Keratinocyte (primary cell): Measurements from ENCODE around the gene PRAME. TPM values are rescaled to one million over a fixed set of nuclear protein-coding genes. Genes with fewer than 3 reads are reported as not detected.
A peak's percentile ranks its signal among the peaks of the same experiment; 100 is the strongest.

Experiments
- DNase-seq: peaks from one replicate; pipeline ENCODE4 v3.0.0-alpha.2; 2011; ENCODE audit warnings: low read depth, missing footprints, low spot score
- FAIRE-seq: peaks from 2 replicates; lab custom pipeline; 2011; peaks lifted over from hg19 to GRCh38; lab: Jason Lieb, UNC
- H2AFZ ChIP-seq: 2 replicates; pipeline ENCODE4 v1.6.0; 2012; ENCODE audit warnings: low read length, control low read depth, inconsistent platforms; ENCODE audit not compliant: control insufficient read depth
- H3K27ac ChIP-seq: 2 replicates; pipeline ENCODE4 v1.5.1; 2011; ENCODE audit warnings: low read length; ENCODE audit not compliant: control insufficient read depth, insufficient read depth
- H3K27me3 ChIP-seq: 3 replicates; pipeline ENCODE4 v1.6.0; 2011; ENCODE audit warnings: low read length; ENCODE audit not compliant: control insufficient read depth, insufficient read depth; ENCODE audit errors: extremely low read depth
- H3K36me3 ChIP-seq, 2 experiments: 2 replicates in 1 of 2; 3 replicates in 1 of 2; pipeline ENCODE4 v1.5.1; 2011; ENCODE audit warnings: low read length in 2 of 2, mild to moderate bottlenecking in 1 of 2; ENCODE audit not compliant: control insufficient read depth in 2 of 2, insufficient read depth in 2 of 2; ENCODE audit errors: extremely low read depth in 1 of 2
- H3K4me1 ChIP-seq: 3 replicates; pipeline ENCODE4 v1.5.1; 2011; ENCODE audit warnings: low read length; ENCODE audit not compliant: control insufficient read depth, insufficient read depth; ENCODE audit errors: extremely low read depth
- H3K4me2 ChIP-seq: 3 replicates; pipeline ENCODE4 v1.6.0; 2011; ENCODE audit warnings: low read depth, low read length; ENCODE audit not compliant: control insufficient read depth, insufficient read depth; ENCODE audit errors: extremely low read depth
- H3K4me3 ChIP-seq, 3 experiments: fragments of 200-600 bp in 1 of 3; sonication (generic) in 1 of 3; 2 replicates in 2 of 3; 3 replicates in 1 of 3; pipeline ENCODE4 v1.5.1; 2011 to 2016; ENCODE audit warnings: low read length in 3 of 3, mild to moderate bottlenecking in 3 of 3, control low read depth in 2 of 3, inconsistent platforms in 1 of 3, low read depth in 1 of 3, mixed read lengths in 1 of 3, mixed run types in 1 of 3, moderate library complexity in 1 of 3; ENCODE audit not compliant: control insufficient read depth in 2 of 3, insufficient read depth in 2 of 3; ENCODE audit errors: extremely low read depth in 1 of 3
- H3K79me2 ChIP-seq: 2 replicates; pipeline ENCODE4 v1.6.0; 2012; ENCODE audit warnings: low read length; ENCODE audit not compliant: control insufficient read depth, insufficient read depth
- H3K9ac ChIP-seq: 3 replicates; pipeline ENCODE4 v1.6.0; 2011; ENCODE audit warnings: low read length; ENCODE audit not compliant: control insufficient read depth, insufficient read depth; ENCODE audit errors: extremely low read depth
- H3K9me1 ChIP-seq: 3 replicates; pipeline ENCODE4 v1.6.0; 2011; ENCODE audit warnings: low read length; ENCODE audit not compliant: control insufficient read depth, insufficient read depth; ENCODE audit errors: extremely low read depth
- H3K9me3 ChIP-seq: 2 replicates; pipeline ENCODE4 v1.5.1; 2012; ENCODE audit warnings: low read depth, low read length; ENCODE audit not compliant: control insufficient read depth
- H4K20me1 ChIP-seq: 3 replicates; pipeline ENCODE4 v1.6.0; 2011; ENCODE audit warnings: low read length; ENCODE audit not compliant: control insufficient read depth, insufficient read depth; ENCODE audit errors: extremely low read depth
- EZH2 ChIP-seq: IDR thresholded peaks from one replicate; pipeline ENCODE4 v1.6.1; 2012; ENCODE audit warnings: inconsistent platforms, mild to moderate bottlenecking, low read length, moderate library complexity
- dilution Hi-C: fragments of 300-500 bp; cut with MboI; formaldehyde crosslinking; loops from one replicate; pipeline ENCODE4 v1.7.0; 2020; ENCODE audit warnings: low sequenced_read_pairs; ENCODE audit not compliant: extremely low pct_ligation_motif_present
- polyA plus RNA-seq, 5 experiments: library from polyadenylated mRNA; depleted of rRNA in 3 of 5; stranded (reverse) in 3 of 5; stranded (forward) in 1 of 5; unstranded in 1 of 5; fragments of >200 nt; gene quantifications; 1 replicate in 1 of 5; 2 replicates in 3 of 5; 3 replicates in 1 of 5; pipeline versions ENCODE4 v1.2.1 to v1.2.3, GENCODE V29; 2011 to 2012; ENCODE audit warnings: missing spikeins in 2 of 5, low read depth in 1 of 5, low replicate concordance in 1 of 5
- TF ChIP-seq, protein P1 (sequence below), 3 experiments: IDR thresholded peaks in 1 of 3; conservative IDR thresholded peaks in 1 of 3; optimal IDR thresholded peaks in 1 of 3; 2 replicates in 2 of 3; 3 replicates in 1 of 3; pipeline versions ENCODE3 to v1.5.1; 2011; ENCODE audit warnings: low read length in 3 of 3, mild to moderate bottlenecking in 3 of 3, moderate library complexity in 2 of 3, control low read depth in 1 of 3, inconsistent platforms in 1 of 3; ENCODE audit not compliant: insufficient read depth in 2 of 3; ENCODE audit errors: extremely low read depth in 1 of 3

The PRAME gene
- polyA plus RNA-seq, 1 donor (not counting 4 experiments of a cell fraction or from before 2014, with no cell fraction given) = 0.05 TPM

DNA sequence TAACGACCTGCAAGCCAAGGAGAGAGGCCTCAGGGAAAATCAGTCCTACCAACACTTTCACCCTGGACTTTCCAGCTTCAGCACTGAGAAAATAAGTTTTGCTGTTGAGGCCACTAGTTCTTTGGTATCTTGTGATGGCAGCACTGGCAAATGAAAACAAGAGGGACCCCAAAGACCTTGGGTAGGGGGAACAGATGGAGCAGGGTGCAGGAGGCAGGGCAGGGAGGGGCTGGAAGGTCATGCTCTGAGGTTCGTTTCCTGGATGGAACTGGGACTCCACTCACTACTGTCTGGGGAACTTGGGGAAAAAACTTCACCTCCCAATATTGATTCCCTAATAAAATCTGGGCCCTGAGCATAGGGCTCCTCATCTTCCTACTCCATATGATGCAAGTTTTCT, 34.2 kb upstream of the PRAME start:
- DNase-seq = no peak
- dilution Hi-C loops = no loop called here
- no peaks in the 10 kb centered on the region for H3K4me1 ChIP-seq
- H3K9ac ChIP-seq = no peak overlapping the region
- no peak overlapping the region for H3K27ac ChIP-seq
- H3K9me3 ChIP-seq = no peaks in the 10 kb centered on the region
- FAIRE-seq = no peak
- no peaks in the 10 kb centered on the region for H3K9me1 ChIP-seq
- no peak overlapping the region for H3K4me3 ChIP-seq
- no peaks in the 10 kb centered on the region for H3K27me3 ChIP-seq
- H2AFZ ChIP-seq = no peak overlapping the region
- TF ChIP-seq, protein P1, sequence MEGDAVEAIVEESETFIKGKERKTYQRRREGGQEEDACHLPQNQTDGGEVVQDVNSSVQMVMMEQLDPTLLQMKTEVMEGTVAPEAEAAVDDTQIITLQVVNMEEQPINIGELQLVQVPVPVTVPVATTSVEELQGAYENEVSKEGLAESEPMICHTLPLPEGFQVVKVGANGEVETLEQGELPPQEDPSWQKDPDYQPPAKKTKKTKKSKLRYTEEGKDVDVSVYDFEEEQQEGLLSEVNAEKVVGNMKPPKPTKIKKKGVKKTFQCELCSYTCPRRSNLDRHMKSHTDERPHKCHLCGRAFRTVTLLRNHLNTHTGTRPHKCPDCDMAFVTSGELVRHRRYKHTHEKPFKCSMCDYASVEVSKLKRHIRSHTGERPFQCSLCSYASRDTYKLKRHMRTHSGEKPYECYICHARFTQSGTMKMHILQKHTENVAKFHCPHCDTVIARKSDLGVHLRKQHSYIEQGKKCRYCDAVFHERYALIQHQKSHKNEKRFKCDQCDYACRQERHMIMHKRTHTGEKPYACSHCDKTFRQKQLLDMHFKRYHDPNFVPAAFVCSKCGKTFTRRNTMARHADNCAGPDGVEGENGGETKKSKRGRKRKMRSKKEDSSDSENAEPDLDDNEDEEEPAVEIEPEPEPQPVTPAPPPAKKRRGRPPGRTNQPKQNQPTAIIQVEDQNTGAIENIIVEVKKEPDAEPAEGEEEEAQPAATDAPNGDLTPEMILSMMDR (optimal IDR thresholded peaks at IDR 0.05 in 1 of 3, IDR thresholded peaks at IDR 0.05 in 1 of 3, conservative IDR thresholded peaks at IDR 0.05 in 1 of 3; ENCODE audit: extremely low read depth in 1 of 3, insufficient read depth in 2 of 3, low read length in 3 of 3) = no peak
- no peak for TF ChIP-seq EZH2
- no peak overlapping the region for H3K4me2 ChIP-seq
- H3K79me2 ChIP-seq = no peaks in the 10 kb centered on the region
- H3K36me3 ChIP-seq = no peaks in the 10 kb centered on the region
- H4K20me1 ChIP-seq = no peaks in the 10 kb centered on the region

DNA sequence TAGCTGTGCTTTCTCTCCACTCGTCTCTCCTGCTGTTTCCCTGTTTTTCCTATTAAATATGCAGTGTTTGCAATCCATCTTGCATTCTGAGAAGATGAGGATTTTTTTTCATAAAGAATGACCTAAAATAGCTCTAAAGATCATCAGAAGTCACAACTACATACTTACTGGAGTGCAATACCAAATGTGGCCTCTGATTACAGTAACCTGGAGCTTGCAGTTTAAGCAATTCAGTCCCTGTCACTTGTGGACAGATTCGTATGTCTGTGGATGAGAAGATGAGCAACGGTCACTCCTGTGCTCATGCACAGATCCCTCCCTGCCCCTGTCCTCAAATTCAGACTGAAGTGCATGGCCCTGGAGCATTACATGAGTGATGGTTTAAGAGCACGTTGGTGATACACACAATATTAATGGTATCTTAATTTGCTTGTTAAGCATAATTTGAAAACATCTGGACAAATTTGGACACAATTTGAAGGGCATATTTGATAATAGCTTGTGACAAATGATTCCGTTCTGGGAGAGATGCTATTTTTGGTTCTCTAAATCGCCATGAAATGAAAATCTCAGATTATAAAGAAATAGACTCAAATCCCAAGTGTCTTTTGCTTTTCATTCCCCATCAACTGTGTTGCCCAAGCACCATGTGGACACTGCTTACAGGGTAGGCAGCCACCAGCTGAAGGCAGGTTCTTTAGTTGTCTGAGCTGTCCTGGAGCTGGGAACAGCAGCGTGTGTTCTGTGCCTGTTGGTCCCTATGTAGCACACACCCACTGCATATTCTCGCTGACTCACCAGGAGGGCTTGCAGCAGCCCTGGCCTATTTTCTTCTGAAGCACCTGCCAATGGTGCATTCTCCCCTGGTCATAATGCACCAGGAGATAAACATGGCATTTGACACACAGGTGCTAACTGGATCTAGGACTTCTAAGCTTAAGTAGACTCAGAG, 32.6 kb upstream of the PRAME start:
- Histone ChIP-seq H3K27me3 (no peaks in the 10 kb centered on the region), H3K9me1 (no peaks in the 10 kb centered on the region), H4K20me1 (no peaks in the 10 kb centered on the region), H3K79me2 (no peaks in the 10 kb centered on the region), H3K36me3 (no peaks in the 10 kb centered on the region), H3K9ac (no peak overlapping the region), H3K9me3 (no peaks in the 10 kb centered on the region), H3K4me3 (no peak overlapping the region), H3K4me1 (no peaks in the 10 kb centered on the region), H2AFZ (no peak overlapping the region), H3K4me2 (no peak overlapping the region), H3K27ac (no peak overlapping the region)
- DNase-seq (no peak), FAIRE-seq (no peak)
- no peak for TF ChIP-seq EZH2
- TF ChIP-seq, protein P1 (optimal IDR thresholded peaks at IDR 0.05 in 1 of 3, IDR thresholded peaks at IDR 0.05 in 1 of 3, conservative IDR thresholded peaks at IDR 0.05 in 1 of 3; ENCODE audit: extremely low read depth in 1 of 3, insufficient read depth in 2 of 3, low read length in 3 of 3) = peak in 1 of 3 experiments; percentile 6
- dilution Hi-C loops = no loop called here
